Uterus (tissue), 2 donors: ENCODE data around the gene CCNL1.

Experiments used
- POLR2A ChIP-seq, 2 donors: fragments of 450-650 bp; IDR thresholded peaks; one replicate each; pipeline ENCODE4 v1.6.1; 2016; ENCODE audit warnings: antibody characterized with exemption in 2 of 2, mild to moderate bottlenecking in 1 of 2, moderate library complexity in 1 of 2
- TF ChIP-seq, protein P1 (sequence below), 4 experiments: fragments of 200-600 bp in 2 of 4; fragments of 450-650 bp in 2 of 4; sonication (generic) in 2 of 4; IDR thresholded peaks; one replicate each; pipeline ENCODE4 v1.5.1; 2016 to 2019; ENCODE audit warnings: antibody characterized with exemption in 4 of 4, mild to moderate bottlenecking in 2 of 4, moderate library complexity in 1 of 4

DNA sequence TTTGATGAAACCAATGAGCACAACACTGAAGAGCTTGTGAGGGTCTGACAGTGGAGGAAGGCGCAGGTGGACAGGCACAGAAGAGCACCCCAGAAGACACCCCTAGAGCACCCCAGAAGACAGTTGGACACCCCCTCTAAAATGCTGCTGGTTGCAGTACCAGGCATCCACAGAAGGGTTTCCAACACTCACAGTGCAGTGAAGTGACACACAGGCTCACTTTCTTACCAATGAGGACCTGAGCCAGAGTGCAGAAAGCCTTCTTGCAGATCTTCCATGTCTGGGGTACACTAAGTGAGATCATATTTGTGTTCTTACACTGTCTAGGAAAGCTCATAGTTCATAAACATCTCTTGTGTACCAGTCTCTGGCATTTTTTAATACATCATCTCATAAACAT, 27.6 kb downstream of the CCNL1 start:
- TF ChIP-seq POLR2A (IDR thresholded peaks at IDR 0.05) = no peak
- TF ChIP-seq, protein P1, sequence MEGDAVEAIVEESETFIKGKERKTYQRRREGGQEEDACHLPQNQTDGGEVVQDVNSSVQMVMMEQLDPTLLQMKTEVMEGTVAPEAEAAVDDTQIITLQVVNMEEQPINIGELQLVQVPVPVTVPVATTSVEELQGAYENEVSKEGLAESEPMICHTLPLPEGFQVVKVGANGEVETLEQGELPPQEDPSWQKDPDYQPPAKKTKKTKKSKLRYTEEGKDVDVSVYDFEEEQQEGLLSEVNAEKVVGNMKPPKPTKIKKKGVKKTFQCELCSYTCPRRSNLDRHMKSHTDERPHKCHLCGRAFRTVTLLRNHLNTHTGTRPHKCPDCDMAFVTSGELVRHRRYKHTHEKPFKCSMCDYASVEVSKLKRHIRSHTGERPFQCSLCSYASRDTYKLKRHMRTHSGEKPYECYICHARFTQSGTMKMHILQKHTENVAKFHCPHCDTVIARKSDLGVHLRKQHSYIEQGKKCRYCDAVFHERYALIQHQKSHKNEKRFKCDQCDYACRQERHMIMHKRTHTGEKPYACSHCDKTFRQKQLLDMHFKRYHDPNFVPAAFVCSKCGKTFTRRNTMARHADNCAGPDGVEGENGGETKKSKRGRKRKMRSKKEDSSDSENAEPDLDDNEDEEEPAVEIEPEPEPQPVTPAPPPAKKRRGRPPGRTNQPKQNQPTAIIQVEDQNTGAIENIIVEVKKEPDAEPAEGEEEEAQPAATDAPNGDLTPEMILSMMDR (IDR thresholded peaks at IDR 0.05) = no peak
